Suprapubic skin (tissue), 4 donors: ENCODE results near the gene NUDT13. TPM values are rescaled to one million over a fixed set of nuclear protein-coding genes. Genes with fewer than 3 reads are reported as not detected.

Experiments
- DNase-seq, 2 donors: peaks; one replicate each; pipeline ENCODE4 v3.0.0-alpha.2; 2019; ENCODE audit warnings: low spot score in 2 of 2
- H3K27ac ChIP-seq: fragments of 200-600 bp; sonication (generic); one replicate; pipeline ENCODE4 v1.5.1; 2019
- H3K27me3 ChIP-seq: fragments of 200-600 bp; sonication (generic); one replicate; pipeline ENCODE4 v1.5.1; 2019
- H3K36me3 ChIP-seq: fragments of 200-600 bp; sonication (generic); one replicate; pipeline ENCODE4 v1.5.1; 2019
- H3K4me1 ChIP-seq: fragments of 200-600 bp; sonication (generic); one replicate; pipeline ENCODE4 v1.5.1; 2019
- H3K4me3 ChIP-seq: fragments of 200-600 bp; sonication (generic); one replicate; pipeline ENCODE4 v1.5.1; 2019; ENCODE audit warnings: mild to moderate bottlenecking
- H3K9me3 ChIP-seq: fragments of 200-600 bp; sonication (generic); one replicate; pipeline ENCODE4 v1.5.1; 2019
- EP300 ChIP-seq: sonication (generic); formaldehyde crosslinking; IDR thresholded peaks from one replicate; pipeline ENCODE4 v1.6.1; 2017; ENCODE audit warnings: antibody characterized with exemption
- POLR2A ChIP-seq, 2 donors: fragments of 450-650 bp; IDR thresholded peaks; one replicate each; pipeline ENCODE4 v1.6.1; 2017; ENCODE audit warnings: antibody characterized with exemption in 2 of 2, mild to moderate bottlenecking in 2 of 2, moderate library complexity in 2 of 2
- POLR2AphosphoS5 ChIP-seq, 3 donors: sonication (generic); formaldehyde crosslinking; IDR thresholded peaks; one replicate each; pipeline ENCODE4 v1.6.1; 2017; ENCODE audit warnings: antibody characterized with exemption in 3 of 3
- WGBS: methylation state at CpG from one replicate; pipeline ENCODE4 v1.1.5; 2018; 5-methylcytosine and 5-hydroxymethylcytosine counted together
- total RNA-seq, 4 donors: library from RNA; depleted of rRNA; stranded (reverse); fragments of >200 nt; gene quantifications; one replicate each; pipeline ENCODE4 v1.1.0, GENCODE V29; 2016
- TF ChIP-seq, protein P1 (sequence below), 2 donors: fragments of 200-600 bp in 1 of 2; fragments of 450-650 bp in 1 of 2; sonication (generic) in 1 of 2; IDR thresholded peaks; one replicate each; pipeline ENCODE4 v1.5.1; 2016 to 2019; ENCODE audit warnings: antibody characterized with exemption in 2 of 2, mild to moderate bottlenecking in 1 of 2, moderate library complexity in 1 of 2

NUDT13 gene
- total RNA-seq, 4 donors from 2014 or later, result 0.86 to 4.2 (median 1.5) TPM

GRCh38 chr10:73086816-73087215 lies 23.4 kb upstream of the NUDT13 start:
- DNase-seq, result no peak
- WGBS, result 86% methylated on average over 4 of the region's 4 CpGs
- no peaks in the 10 kb centered on the region for H3K9me3 ChIP-seq
- H3K27ac ChIP-seq, result no peak overlapping the region
- TF ChIP-seq, protein P1, sequence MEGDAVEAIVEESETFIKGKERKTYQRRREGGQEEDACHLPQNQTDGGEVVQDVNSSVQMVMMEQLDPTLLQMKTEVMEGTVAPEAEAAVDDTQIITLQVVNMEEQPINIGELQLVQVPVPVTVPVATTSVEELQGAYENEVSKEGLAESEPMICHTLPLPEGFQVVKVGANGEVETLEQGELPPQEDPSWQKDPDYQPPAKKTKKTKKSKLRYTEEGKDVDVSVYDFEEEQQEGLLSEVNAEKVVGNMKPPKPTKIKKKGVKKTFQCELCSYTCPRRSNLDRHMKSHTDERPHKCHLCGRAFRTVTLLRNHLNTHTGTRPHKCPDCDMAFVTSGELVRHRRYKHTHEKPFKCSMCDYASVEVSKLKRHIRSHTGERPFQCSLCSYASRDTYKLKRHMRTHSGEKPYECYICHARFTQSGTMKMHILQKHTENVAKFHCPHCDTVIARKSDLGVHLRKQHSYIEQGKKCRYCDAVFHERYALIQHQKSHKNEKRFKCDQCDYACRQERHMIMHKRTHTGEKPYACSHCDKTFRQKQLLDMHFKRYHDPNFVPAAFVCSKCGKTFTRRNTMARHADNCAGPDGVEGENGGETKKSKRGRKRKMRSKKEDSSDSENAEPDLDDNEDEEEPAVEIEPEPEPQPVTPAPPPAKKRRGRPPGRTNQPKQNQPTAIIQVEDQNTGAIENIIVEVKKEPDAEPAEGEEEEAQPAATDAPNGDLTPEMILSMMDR (IDR thresholded peaks at IDR 0.05), result no peak
- TF ChIP-seq EP300 (no peak), POLR2A (IDR thresholded peaks at IDR 0.05) (no peak), POLR2AphosphoS5 (IDR thresholded peaks at IDR 0.05) (no peak)
- no peak overlapping the region for H3K4me3 ChIP-seq
- peaks cover 4% of the 10 kb centered on the region for H3K4me1 ChIP-seq
- no peaks in the 10 kb centered on the region for H3K27me3 ChIP-seq
- H3K36me3 ChIP-seq, result no peaks in the 10 kb centered on the region

DNA sequence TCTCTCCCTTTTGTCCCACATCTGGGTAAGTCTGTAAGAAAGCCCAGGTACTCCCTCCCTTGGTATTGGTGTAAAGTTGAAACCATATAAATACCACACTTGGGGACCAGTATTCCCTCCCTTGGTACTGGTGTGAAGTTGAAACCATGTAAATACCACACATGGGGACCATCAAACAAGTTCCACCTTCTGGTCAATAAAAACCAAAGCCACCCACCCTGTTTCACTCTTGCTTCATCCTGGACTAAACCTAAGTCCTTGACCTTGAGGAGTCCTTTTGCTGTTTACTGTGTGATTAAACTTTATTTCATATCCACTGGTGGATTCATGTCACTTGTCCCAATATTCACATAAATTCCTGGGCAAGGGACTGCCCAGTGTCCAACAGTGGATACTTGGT lies 22.0 kb upstream of the NUDT13 start:
- Histone ChIP-seq H3K27me3 (no peaks in the 10 kb centered on the region), H3K27ac (no peak overlapping the region), H3K4me3 (no peak overlapping the region), H3K4me1 (peaks cover under 1% of the 10 kb centered on the region), H3K36me3 (no peaks in the 10 kb centered on the region), H3K9me3 (no peaks in the 10 kb centered on the region)
- no peak for DNase-seq
- TF ChIP-seq POLR2AphosphoS5 (IDR thresholded peaks at IDR 0.05) (no peak), POLR2A (IDR thresholded peaks at IDR 0.05) (no peak), EP300 (no peak)
- TF ChIP-seq, protein P1 (IDR thresholded peaks at IDR 0.05), result no peak

- Histone ChIP-seq H3K9me3 (no peaks in the 10 kb centered on the region), H3K36me3 (no peaks in the 10 kb centered on the region), H3K4me3 (no peak overlapping the region), H3K27ac (no peak overlapping the region), H3K4me1 (peaks cover 27% of the 10 kb centered on the region), H3K27me3 (no peaks in the 10 kb centered on the region)
- TF ChIP-seq, protein P1 (IDR thresholded peaks at IDR 0.05), result no peak
- TF ChIP-seq POLR2A (IDR thresholded peaks at IDR 0.05) (no peak), POLR2AphosphoS5 (IDR thresholded peaks at IDR 0.05) (no peak), EP300 (no peak)
- no peak for DNase-seq
- WGBS, result 89% methylated on average over 3 of the region's 3 CpGs
Measured at GRCh38 chr10:73092830-73093229, 17.4 kb upstream of the NUDT13 start.

DNA sequence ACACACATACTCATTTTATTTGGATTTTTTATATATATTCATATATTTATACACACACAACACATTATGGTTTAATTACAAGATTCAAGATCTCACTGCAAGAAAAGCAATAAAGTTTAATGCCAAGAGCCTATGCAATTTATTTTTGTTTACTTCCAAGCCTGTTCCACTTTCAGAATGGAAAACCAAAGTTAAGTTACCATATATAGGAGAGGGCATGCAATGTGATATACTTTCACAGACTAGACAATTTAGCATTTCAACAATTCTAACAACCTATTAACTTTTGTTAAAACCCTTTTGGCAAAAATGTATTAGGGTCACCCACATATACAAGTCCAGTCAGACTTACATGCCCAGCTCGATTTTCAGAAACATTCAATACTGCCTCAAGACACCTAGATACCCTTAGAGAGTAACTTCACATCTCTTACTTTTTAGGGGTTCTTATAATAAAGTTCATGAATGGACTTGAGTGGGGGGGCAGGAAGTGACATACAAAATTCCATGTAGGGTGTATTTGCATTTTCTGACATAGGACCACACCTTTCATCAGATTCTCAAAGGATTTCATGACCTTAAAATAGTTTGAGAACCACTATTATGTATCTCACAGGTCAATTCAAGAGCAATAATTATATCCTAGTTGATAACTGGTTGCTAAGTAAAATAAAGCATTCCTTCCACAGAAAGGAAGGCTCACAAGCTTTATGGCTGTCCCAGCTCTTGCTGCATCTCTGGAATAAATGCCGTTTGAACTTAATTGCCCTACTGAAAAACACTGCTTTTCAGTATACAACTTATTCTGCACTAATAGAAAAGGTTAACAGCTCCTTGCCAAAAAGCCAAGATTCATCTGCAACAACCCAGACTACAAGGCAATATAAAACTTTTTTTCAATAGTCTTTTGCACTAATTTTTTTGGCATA lies 16.1 kb upstream of the NUDT13 start:
- Histone ChIP-seq H3K27me3 (no peaks in the 10 kb centered on the region), H3K4me3 (peak overlapping the region; percentile 86), H3K27ac (peak overlapping the region; percentile 94), H3K4me1 (peaks cover 33% of the 10 kb centered on the region), H3K9me3 (no peaks in the 10 kb centered on the region), H3K36me3 (no peaks in the 10 kb centered on the region)
- WGBS, result 27% methylated on average over 2 of the region's 2 CpGs
- no peak for TF ChIP-seq POLR2AphosphoS5 (IDR thresholded peaks at IDR 0.05)
- TF ChIP-seq POLR2A (IDR thresholded peaks at IDR 0.05), result no peak
- TF ChIP-seq, protein P1 (IDR thresholded peaks at IDR 0.05), result no peak
- TF ChIP-seq EP300, result no peak
- DNase-seq, result no peak

- peaks cover 33% of the 10 kb centered on the region for H3K4me1 ChIP-seq
- no peak for DNase-seq
- TF ChIP-seq POLR2A (IDR thresholded peaks at IDR 0.05) (no peak), EP300 (no peak)
- no peaks in the 10 kb centered on the region for H3K9me3 ChIP-seq
- H3K27ac ChIP-seq, result peak overlapping the region; percentile 94
- peak overlapping the region; percentile 86 for H3K4me3 ChIP-seq
- H3K27me3 ChIP-seq, result no peaks in the 10 kb centered on the region
- H3K36me3 ChIP-seq, result no peaks in the 10 kb centered on the region
- 2% methylated on average over 5 of the region's 5 CpGs for WGBS
Measured at GRCh38 chr10:73094986-73095480, 15.2 kb upstream of the NUDT13 start.
